Lower leg skin (tissue), 3 donors: Measurements from ENCODE around the gene NAPB.

Experiments
- CTCF ChIP-seq, 3 donors: fragments of 450-650 bp; IDR thresholded peaks; one replicate each; pipeline ENCODE4 v1.5.1; 2016; ENCODE audit warnings: antibody characterized with exemption in 3 of 3, mild to moderate bottlenecking in 3 of 3, moderate library complexity in 2 of 3
- POLR2A ChIP-seq, 2 donors: fragments of 450-650 bp; IDR thresholded peaks; one replicate each; pipeline ENCODE4 v1.6.1; 2016 to 2017; ENCODE audit warnings: antibody characterized with exemption in 2 of 2, mild to moderate bottlenecking in 1 of 2, moderate library complexity in 1 of 2

GRCh38 chr20:23435626-23436539 lies 14.6 kb upstream of the NAPB start:
- TF ChIP-seq CTCF (IDR thresholded peaks at IDR 0.05), result no peak
- no peak for TF ChIP-seq POLR2A (IDR thresholded peaks at IDR 0.05)
